GM13976 (cell line): ENCODE data around the gene DMC1.

ENCODE experiments used
- DNase-seq: peaks from one replicate; pipeline ENCODE4 v3.0.0; 2012; ENCODE audit warnings: low spot score
- CTCF ChIP-seq: IDR thresholded peaks from 2 replicates; pipeline ENCODE4 v1.5.1; 2012; ENCODE audit warnings: borderline replicate concordance, mild to moderate bottlenecking; ENCODE audit not compliant: insufficient read depth; ENCODE audit errors: extremely low read depth, missing control alignments, control extremely low read depth
- in situ Hi-C: fragments of 300-500 bp; cut with MboI; formaldehyde crosslinking; loops from one replicate; pipeline ENCODE4 v1.12.0; 2022; ENCODE audit warnings: low sequenced_read_pairs, mixed read lengths, inconsistent platforms; ENCODE audit not compliant: unreplicated experiment

Gene DMC1

DNA sequence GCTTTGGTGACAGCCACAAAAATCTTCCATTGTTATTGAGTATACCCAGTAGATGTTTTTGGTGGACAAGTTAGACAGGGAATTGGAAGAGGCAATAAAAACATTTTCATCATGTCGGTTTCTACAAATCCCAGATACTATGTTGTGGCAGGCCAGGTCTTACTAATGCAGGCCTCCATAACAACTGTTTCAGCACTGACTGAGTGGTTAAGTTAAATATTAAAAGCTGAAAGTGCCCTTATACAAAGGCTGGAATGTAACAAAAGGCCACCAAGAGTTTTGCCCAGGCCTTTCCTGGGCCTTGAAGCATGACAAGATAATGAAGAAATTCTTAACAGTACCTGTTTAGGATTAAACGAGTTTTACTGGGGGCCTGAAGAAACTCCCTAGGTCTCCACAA lies 29.3 kb downstream of the DMC1 start:
- no peak for DNase-seq

GRCh38 chr22:38531251-38531938 lies 38.6 kb downstream of the DMC1 start:
- no peak for TF ChIP-seq CTCF
- in situ Hi-C loops: no loop called here
- DNase-seq: no peak

More for the DNA sequence above, 29.3 kb downstream of the DMC1 start:
- in situ Hi-C loops: no loop called here
- no peak for TF ChIP-seq CTCF

DNA sequence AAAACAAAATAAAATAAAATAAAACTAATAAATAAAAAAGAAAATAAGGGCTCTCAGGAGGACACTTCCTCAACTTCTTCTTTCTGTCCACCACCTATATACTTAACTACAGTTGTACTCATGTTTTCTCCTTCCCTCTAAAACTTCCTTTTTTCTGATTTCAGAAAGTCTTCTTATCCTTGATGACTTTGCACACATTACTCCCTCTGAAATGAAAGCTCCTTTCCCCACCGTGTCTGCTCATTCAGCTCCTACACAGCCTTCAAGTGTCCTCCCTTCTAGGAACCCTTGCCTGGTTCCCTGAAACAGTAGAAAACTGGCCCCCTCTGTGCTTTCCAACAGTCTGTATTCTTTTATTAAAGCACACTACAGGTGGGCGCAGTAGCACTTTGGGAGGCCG lies 45.6 kb downstream of the DMC1 start:
- in situ Hi-C loops: no loop called here
- no peak for DNase-seq
- TF ChIP-seq CTCF: no peak

DNA sequence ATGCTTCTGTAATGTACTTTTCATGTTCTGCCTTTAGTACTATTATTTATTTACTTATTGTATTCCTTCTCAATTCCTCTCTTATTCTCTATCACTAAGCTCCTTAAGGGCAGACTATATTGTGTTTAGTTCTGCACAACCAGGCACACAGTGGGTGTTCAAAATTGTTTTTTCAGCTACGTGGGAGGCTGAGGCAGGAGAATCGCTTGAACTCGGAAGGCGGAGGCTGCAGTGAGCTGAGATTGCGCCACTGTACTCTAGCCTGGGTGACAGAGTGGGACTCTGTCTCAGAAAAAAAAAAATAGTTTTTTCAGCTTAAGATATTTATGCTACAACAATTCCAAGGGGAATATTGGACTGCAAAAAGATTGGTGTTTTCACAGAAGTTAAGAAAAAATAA lies 46.5 kb downstream of the DMC1 start:
- no peak for DNase-seq
- in situ Hi-C loops: no loop called here
- TF ChIP-seq CTCF: no peak

DNA sequence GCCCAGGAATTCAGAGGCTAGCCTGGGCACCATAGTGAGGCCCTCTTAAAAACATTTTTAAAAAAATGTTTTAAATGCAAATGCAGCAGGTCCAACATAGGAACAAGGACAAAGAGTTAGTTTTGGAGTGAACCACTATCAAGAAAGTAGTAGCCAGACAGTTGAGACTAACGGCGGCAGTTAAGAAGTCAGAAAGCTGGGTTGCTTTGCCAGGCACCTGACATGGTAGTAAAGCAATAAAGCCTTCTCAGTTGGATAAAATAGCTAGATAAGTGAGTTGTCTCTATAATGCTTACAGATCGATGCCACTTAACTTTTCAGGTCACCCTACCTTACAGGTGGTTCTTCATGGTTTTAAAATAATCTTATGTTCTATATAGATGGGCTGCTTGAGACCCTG lies 47.0 kb downstream of the DMC1 start:
- DNase-seq: no peak
- in situ Hi-C loops: no loop called here

DNA sequence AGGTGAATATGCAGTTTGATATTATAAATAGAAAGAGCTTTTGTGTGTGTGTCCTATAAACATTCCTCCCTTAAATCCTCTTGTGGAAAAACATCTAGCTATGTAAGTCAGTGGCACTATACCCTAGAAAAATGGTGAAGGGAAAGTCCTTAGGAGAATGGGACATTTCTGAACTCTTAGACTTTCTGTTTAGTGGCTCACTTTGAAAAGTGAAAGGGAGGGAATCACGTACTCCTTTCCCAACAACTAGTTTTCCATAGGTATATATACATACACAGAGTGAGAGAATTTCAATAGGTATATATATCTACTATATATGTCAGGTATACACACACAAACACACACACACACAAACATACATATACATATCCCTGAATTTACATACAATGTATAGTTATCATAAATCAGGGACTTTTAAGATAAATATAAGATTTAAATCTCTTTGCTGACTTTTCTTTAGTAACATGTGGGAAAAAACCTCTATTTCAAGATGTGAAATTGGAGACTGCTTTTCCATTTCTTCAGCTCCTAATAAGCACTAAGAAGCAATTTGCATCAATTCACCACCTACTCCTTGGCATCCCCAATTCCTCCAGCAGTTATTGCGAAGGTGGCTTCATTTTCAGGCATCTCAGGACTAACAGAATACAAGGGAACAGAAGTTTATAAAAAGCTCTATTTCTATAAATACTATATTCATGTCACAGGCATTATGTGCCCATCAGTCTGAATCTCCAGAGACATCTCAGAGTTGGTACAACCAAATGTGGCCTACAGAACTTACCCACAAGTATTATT lies 50.3 kb downstream of the DMC1 start:
- in situ Hi-C loops: no loop called here
- no peak for TF ChIP-seq CTCF
- DNase-seq: no peak

More for the DNA sequence above, 47.0 kb downstream of the DMC1 start:
- no peak for TF ChIP-seq CTCF
